ENCODE measurements around the gene TYSND1.

- TF ChIP-seq, protein P1, sequence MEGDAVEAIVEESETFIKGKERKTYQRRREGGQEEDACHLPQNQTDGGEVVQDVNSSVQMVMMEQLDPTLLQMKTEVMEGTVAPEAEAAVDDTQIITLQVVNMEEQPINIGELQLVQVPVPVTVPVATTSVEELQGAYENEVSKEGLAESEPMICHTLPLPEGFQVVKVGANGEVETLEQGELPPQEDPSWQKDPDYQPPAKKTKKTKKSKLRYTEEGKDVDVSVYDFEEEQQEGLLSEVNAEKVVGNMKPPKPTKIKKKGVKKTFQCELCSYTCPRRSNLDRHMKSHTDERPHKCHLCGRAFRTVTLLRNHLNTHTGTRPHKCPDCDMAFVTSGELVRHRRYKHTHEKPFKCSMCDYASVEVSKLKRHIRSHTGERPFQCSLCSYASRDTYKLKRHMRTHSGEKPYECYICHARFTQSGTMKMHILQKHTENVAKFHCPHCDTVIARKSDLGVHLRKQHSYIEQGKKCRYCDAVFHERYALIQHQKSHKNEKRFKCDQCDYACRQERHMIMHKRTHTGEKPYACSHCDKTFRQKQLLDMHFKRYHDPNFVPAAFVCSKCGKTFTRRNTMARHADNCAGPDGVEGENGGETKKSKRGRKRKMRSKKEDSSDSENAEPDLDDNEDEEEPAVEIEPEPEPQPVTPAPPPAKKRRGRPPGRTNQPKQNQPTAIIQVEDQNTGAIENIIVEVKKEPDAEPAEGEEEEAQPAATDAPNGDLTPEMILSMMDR (conservative IDR thresholded peaks at IDR 0.05; ENCODE audit: low read length): no peak
- no peak for TF ChIP-seq EZH2phosphoT487 (IDR thresholded peaks at IDR 0.05; ENCODE audit: borderline replicate concordance)
Measured at GRCh38 chr10:70135684-70136083, 10.8 kb downstream of the TYSND1 start.

All from Loucy (cell line).